NCI-H748 treated with DMSO at 0.1 percent for 48 hours (cell line): Measurements from ENCODE around the gene MOB3B.

Experiments used
- DNase-seq: peaks from one replicate; lab custom pipeline; 2025; lab: John Stamatoyannopoulos, UW

Gene MOB3B

DNA sequence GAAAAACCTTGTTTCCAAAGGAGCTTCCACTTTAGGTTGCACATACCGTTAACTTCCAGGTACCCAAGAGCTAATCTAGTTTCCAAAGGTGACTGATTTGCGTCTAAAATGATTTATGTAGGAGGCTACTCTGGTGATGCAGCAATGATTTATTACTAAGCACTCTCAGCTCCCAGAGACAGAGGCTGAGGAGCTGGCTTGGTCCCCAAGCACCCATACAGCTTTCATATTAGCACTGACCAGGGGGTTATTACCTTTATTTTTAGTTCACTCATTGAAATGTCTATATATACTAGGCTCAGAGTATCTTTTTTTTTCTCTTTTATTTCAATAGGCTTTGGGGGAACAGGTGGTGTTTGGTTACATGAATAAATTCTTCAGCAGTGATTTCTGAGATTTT is 141.5 kb downstream of the MOB3B start:
- no peak for DNase-seq

DNA sequence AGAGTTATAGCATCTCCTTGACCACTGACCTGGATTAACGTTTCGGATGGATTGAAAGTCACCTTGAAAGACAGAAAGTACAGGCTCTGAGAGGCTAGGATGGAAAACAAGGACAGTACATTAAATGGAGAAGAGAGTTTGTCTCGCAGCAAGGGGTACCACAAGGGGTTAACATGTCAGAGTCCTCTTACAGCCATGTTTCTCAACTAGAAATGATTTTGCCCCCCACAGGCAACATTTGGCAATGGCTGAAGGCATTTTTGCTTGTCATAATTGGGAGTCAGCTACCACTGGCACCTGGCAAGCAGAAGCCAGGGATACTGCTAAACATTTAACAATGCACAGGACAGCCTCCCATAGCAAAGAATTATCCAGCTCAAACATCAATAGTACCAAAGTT is 141.9 kb downstream of the MOB3B start:
- DNase-seq = no peak

DNA sequence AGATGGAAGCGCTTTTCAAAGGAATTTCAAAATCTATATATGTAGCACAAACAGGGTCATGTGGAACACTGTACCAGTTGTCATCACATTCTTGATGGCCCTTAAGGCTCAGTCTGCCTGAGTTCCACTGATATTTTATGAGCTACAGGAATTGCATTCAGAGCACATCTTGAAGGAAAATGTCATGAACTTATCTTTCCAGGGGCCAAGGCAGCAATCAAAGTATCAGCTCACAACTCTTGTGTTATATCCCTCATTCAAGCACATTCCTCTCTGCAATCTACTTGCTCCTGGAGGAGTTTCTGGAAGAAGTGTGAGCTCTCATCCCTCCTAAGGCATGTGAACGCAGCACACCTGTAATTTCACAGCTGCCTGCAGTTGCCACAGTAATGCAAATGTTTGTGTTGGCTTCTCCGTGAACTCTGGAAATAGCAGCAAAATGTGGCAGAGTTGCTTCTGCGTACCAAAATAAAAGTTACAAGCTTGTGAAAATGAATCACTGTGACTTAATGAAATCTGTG is 143.0 kb downstream of the MOB3B start:
- no peak for DNase-seq

DNA sequence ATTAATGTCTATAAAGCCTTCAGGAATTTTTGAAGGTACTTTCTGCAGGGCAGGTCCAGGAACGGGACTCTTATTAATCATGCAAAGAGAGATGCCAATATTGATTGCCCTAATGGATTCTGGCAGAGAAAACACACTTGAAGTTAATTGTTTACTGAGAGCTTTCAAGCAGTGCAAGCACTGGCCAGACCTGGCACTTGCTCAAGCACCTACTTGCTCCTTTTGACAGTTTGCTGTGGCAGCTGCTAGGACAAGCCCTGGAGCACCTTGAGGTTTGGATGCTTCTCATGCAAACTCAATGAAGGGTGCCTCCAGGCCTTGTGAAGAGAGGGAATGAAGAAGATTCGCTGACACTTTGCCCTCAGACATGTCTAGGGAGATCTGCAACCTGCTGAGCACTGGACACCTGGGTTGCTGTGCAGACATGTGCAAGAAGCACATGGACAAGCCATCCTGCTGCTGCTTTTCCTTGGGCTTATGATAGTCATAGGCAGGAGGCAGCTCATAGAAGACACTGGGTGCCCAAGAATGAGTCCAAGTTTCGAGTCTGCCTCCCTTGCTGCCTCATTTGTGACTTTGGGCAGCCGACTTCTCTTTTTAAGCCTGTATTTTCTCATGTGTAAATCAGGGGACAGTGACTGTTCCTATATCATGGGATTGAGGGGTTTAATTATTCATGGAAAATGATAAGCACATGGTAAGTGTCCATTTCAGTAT is 143.8 kb downstream of the MOB3B start:
- no peak for DNase-seq

DNA sequence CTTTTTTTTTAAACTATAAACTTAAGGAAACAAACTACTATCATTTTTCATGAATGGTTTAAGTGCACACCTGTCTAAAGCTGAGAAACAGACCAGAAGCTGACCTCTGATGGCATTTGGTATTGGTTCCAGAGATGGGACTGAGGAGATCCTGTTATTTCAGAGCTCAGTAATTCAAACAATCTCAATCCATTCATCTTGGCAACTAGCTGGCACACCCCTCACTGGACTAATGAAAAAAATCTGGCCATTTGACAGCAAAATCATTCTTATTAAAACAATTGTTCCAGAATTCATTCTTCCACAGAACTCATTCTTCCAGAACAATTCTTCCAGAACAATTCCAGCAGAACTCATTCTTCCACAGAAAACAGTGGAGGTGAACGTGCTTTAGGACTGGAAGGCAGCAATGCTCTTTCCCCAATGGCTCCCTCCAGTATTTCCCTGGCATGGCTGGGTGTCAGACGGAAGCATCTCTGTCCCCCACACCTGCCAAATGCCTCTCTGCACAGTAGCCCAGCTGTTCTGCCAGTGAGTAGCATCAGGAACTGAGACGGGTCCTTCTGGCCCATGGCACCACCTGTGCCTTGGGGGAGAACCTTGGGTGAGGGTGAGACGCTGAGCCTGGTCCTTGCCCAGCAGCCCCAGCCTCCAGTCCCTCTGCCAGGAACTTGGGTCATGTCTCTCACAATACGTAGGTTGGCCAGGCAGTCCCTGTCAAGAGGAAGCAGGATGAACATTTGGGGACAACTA is 145.2 kb downstream of the MOB3B start:
- no peak for DNase-seq

DNA sequence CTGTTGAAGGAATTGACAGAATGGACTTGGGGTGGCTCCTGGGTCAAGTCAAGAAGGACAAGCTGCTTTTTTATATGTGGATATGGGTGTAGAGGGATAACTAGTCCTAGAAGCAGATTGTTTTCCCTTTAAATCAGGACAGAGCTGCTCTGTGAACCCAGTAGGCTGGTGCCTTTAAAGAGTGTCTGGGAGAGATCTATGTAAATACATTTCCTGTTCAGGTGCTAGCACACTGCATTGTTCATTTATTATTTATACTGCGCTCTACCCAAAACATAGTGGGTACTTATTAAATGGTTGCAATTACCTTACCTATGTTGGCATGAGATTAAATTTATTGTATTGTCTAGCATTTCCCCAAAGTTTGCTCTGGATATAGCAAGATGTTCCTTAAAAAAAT is 146.1 kb downstream of the MOB3B start:
- peak; percentile 12 for DNase-seq

DNA sequence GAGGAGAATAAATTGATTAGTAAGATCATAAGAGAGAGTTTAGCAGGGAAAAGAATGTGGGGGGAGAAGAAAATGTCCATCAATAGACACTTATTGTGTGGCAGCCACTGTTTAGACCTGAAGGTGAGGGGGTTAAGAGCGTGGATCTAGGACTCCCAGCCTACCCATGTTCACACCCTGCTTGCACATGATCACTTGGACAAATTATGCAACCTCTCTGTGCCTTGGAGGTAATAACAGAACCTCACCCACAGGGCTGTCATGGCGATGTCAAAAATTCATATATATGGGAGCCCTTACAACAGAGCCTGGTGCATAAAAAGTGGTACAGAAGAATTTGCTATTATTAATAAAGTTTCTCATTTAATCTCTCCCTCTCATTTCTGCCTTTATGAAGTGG is 146.6 kb downstream of the MOB3B start:
- DNase-seq = no peak

DNA sequence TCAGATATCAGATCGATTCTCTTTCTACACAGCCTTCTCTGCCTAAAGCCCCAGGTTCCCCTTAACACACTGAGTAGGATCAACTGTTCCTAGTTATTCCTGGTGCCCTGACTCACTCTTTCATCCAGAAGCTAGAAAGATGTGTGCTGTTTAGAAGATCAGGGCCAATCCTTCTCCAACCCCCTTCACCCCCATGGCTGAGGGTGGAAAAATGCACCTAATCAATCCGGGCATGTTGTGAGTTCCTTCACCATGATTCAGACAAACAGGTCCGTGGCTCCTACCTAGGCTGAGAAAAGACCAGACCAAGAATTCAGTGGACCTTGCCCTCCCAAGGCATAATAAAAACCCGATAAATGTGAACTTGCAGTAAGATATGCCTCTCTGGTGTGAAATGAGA is 147.3 kb downstream of the MOB3B start:
- DNase-seq = no peak

DNA sequence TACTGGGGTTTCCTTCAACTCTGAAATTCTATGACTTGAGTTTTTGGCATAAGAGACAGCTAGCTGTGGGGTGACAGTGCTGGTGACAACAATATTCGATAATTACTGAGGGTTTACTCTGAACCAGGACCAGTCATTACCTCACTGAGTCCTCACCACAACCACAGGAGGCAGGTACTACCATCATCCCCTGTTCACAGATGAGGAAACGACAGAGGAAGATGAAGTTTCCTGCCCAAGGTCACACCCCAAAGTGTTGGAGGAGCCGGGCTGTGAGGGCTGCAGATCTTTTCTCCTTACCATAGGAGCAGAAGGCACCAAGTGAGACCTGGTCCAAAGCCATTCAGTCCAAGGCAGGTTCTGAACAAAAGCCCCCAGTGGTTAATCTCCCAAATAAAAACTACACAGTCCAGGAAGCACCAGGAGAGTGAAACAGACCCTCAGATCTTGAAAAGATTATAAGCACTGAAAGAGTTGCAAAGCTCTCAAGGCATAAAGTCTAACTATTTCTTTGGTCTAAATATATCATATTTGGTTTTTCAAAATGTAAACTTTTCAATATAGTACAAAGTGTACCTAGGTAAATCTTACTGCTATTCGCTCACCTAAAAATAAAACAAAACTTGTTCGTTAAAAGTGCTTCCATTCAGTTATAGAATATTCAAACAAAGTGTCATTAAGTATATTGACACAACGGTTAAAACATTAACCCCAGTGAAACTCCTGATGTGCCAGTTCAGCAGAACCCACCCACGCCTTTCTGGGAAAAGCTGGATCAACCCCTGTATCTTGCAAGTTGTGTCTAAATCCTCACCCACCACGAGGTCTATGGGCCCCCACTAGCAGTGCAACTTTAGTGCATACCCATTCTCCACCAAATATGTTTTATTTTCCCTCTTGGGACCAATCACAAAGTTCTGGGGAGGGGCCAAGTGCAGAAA is 150.0 kb downstream of the MOB3B start:
- DNase-seq = no peak

DNA sequence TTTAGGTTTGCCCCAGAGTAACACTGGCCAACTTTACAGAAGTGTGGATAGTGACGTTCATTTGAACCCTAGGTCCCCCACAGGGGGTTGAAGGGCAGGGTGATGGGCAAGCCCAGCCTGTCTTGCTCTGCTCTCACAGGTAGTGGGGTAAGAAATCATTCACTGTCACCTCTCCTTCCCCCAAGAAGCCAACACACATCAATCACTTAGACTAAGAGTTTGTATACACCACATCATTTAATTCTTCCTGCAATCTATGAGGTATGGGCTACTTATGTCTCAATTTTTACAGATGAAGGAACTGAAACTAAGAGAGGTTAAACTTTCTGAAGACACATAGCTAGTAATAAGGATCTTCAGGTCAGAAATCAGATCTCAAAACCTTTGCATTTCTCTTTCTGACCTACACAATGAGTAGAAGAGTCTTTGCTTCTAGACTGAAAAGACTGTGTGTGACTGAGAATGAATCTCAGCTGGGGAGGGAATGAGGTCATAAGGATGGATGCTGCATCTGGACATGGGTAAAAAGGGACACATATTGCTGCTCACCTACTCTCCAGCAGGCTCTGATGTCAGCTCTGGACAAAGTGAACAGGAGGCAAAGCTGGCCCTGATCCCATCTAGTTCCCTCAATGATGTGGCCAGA is 151.7 kb downstream of the MOB3B start:
- no peak for DNase-seq

DNA sequence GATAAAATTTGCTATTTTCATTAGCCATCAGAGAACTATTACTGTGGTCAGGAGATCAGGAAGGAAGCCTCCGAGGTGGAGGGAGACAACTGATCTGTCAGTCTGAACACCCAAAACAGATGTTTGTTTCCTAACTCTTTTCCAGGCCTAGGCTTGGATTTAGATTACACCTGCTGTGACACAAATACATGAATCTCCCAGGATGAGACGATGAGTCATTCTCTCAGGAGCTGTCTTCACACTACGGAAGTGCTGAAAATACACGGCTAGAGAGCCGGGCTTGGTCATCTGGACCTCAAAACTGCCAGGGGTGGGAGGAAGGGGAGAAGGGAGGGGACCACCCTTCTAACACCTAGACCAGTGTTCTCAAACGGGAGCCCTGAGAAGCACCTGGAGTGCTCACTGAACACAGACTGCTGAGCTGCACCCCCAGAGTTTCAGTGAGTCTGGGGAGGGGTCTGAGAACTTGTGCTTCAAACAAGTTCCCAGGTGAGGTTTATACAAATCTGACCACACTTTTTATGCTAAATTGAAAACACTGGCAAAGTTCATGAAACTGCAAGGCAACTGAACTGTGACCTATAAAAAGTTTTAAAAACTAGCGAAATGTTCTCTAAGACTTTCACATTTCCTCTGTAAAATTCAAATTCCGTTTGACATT is 152.3 kb downstream of the MOB3B start:
- DNase-seq = no peak

DNA sequence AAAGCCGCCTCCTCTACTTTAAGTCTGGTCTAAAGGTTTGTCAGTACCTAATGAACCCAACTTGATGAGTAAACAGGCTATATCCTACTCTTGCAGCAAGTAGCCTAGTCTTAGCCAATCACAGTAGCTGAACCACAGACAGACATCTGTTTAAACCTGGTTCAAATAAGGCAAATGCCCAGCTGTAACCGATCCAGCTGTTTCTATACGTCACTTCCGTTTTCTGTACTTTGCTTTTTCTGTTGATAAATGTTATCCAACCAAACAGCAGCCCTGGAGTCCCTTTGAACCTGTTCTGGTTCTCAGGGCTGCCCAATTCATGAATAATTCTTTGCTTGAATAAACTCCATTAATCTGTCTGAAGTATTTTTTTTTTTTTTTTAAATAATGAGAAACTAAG is 155.8 kb downstream of the MOB3B start:
- no peak for DNase-seq

DNA sequence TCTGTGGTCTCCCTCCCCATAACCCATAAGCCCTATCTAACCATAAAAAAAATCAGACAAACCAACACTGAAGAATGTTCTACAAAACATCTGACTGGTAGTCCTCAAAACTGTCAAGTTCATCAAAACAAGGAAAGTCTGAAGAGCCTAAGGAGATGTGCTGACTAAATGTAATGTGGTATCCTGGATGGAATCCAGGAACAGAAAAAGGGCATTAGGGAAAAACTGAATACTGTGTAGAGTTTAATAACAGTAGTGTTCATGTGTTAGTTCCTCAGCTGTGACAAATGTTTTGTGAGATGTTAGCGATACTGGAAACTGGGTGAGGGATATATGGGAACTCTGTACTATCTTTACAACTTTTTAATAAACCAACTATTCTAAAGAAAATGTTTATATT is 157.0 kb downstream of the MOB3B start:
- DNase-seq = no peak

DNA sequence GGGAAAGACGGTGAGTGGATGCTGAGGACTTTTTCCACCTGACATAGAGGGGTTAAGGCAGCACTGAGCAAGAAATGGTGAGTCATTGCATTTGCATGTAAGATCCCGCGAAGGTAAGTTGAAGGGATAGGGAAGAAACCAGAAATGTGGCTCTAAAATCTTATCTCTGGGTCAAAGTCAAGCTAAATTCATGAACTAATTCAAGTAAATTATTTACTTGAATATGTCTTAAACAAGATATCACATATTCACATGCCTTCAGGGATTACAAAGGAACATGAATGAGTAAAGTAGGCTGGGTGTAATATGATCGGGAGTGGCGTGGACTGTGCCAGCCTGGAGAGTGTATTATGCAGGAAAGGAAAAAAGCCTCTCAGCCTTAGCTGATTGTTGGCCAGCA is 158.2 kb downstream of the MOB3B start:
- no peak for DNase-seq

DNA sequence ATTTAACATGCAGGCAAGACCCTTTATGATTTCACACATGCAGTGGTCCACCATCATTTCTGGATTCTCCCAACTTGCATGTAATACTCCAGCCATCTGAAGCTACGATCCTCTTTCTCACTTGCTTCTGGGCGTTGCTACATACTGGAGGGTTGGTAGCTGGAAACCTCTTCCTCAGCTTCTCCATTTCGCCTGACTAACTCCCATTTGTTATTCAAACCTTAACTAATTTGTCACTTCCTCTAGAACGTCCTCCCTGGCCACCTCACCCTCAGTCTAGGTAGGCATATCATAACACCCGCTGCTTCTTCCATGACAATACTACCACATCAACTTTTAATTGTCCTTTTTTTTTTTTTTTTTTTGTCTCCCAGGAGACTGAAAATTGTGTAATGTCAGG is 160.0 kb downstream of the MOB3B start:
- DNase-seq = no peak

DNA sequence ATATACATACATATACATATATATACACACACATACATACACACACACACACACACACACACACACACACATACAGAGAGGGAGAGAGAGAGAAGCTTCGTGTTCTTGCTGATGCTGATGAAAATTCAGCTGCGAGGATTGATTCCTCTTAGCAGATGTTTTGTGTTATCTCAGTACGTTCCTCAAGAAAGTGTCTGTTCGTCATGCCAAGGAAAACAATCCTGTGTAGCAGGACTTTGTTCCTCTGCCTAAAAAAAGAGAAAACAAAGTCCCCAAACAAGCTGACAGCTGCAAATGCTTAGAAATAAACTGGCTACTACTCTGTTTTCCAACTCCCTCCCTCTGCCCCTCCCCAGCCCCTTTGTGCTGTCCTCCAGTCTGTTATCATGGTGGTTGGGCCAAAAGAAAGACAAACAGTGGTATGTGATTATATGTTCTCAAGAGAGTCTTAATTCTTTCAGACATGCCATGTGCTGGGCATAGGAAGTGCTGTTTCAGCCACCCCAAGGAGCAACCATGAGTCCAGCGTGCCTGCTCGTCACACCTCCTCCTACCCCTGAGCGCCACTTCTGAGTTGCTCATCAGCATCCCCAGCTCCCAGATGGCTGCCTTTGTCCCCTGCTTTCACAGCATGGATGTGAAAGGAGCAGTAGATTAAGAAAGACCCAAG is 161.2 kb downstream of the MOB3B start:
- no peak for DNase-seq

DNA sequence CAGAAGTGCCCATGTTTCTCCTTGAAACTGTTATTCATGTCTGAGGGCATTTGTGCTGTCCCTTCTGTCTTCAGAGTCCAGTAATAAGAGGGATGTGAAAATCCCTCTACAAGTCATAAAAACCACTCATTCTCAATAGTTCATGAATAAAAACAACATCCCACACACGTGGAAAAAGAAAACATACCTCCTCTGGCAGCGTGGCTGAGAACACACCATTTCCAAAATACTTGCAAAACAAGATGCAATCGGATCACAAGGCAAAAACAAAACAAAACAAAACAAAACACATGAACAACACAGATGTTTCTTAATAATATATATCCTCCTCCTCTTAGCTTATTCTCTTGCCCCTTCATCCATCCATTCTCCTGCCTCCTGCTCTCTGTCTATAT is 161.7 kb downstream of the MOB3B start:
- no peak for DNase-seq

DNA sequence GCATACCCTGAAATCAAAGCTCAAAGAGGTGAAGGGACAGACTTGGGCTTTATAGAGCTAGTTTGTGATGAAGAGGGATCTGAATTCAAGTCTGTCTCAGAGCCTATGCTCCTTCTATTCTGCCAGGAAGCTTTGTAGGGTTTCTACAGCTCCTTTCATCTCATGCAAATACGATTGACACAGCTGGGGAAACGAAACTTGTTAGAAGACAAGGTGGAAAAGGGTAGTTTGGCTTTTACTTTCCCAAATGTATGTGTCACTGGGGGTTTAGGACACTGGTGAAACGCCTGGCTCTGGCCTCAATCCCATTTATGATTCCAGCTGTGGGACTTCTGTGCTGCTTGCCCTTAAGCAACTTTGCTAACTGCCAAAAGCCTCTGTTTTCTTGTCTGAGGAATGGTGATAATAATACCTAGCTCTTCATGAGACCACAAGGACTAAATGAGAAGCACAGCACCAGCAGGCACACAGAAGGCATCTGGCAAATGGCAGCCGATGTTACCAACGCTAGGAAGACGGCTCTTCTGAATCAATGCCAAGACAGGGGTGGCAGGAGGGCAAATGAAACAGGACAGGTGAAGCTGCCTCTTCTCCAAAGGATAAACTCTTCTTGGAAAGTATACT is 162.3 kb downstream of the MOB3B start:
- DNase-seq = no peak

DNA sequence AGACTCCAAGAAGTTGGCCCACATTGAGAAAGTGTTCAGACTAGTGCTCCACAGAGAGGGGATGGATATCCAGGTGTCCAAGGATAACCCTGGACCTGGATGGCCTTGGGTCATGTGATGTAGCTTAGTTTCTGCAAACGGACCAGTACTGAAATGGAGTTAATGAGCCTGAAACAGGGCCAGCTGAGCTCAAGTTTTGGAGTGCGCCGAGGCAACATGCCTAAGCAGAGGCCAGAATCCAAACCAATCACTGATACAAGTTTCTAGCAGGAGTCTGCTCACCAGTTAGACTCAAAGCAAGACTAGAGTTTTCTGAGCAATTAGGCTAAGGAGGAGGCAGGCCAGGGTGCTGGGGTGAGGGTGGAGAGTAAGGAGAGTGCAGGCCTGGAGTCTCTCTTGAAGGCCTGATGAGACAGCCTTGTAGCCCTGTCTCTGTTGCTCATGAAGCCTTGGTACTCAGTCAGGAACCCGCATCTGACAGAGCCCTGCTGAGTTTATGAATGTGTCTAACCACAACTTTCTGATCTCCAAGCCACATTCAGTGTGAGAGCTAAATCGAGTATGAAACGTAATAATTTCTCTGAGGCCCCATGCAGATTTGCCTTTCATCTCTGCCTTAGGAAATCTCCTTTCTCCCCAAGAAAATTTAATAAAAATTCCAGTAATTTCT is 163.8 kb downstream of the MOB3B start:
- no peak for DNase-seq
